Caco-2 (cell line): Measurements from ENCODE around the gene NLRP3. TPM values are rescaled to one million over a fixed set of nuclear protein-coding genes. Genes with fewer than 3 reads are reported as not detected.

Source experiments
- BruUV-seq: library from RNA; stranded (reverse); fragments of 400-500 nt; replicated peaks from 2 replicates; lab custom pipeline; 2021; lab: Mats Ljungman, UMichigan
- CTCF ChIA-PET: fragments of 300-600 bp; sonication (Branson Sonifier 250); formaldehyde crosslinking; loops from one replicate; lab custom pipeline; 2022; ENCODE audit warnings: antibody characterized with exemption; lab: Charles Lee
- POLR2A ChIA-PET: fragments of 300-600 bp; sonication (Branson Sonifier 250); formaldehyde crosslinking; loops from one replicate; lab custom pipeline; 2022; ENCODE audit warnings: antibody characterized with exemption; lab: Charles Lee
- DNase-seq, 2 experiments: peaks; one replicate each; pipeline versions ENCODE4 v3.0.0 to v3.0.0-alpha.2; 2020 to 2022
- H3K27me3 ChIP-seq: replicated peaks from 2 replicates; pipeline ENCODE4 v1.6.0; 2011; ENCODE audit warnings: low read length; ENCODE audit not compliant: control insufficient read depth, insufficient read depth
- H3K36me3 ChIP-seq: 2 replicates; pipeline ENCODE4 v1.5.1; 2011; ENCODE audit warnings: low read length; ENCODE audit not compliant: control insufficient read depth, insufficient read depth
- H3K4me1 ChIP-seq: fragments of 250-450 bp; sonication (Bioruptor Pico); 2 replicates; pipeline ENCODE4 v1.5.1; 2020; ENCODE audit warnings: mild to moderate bottlenecking
- H3K4me3 ChIP-seq: 2 replicates; pipeline ENCODE4 v1.5.1; 2011; ENCODE audit warnings: low read depth, mild to moderate bottlenecking, control low read depth, low read length
- H3K9me3 ChIP-seq: fragments of 250-450 bp; sonication (Bioruptor Pico); 2 replicates; pipeline ENCODE4 v1.5.1; 2020; ENCODE audit warnings: mild to moderate bottlenecking, moderate library complexity
- H3K27ac Mint-ChIP-seq: one replicate; pipeline ENCODE4 v1.8.0; 2022; ENCODE audit warnings: mixed read lengths; ENCODE audit not compliant: unreplicated experiment
- H3K27me3 Mint-ChIP-seq: one replicate; pipeline ENCODE4 v1.8.0; 2022; ENCODE audit warnings: mixed read lengths; ENCODE audit not compliant: insufficient read depth, unreplicated experiment
- H3K36me3 Mint-ChIP-seq: one replicate; pipeline ENCODE4 v1.8.0; 2022; ENCODE audit warnings: mild to moderate bottlenecking, mixed read lengths; ENCODE audit not compliant: insufficient read depth, unreplicated experiment
- H3K4me1 Mint-ChIP-seq: one replicate; pipeline ENCODE4 v1.8.0; 2022; ENCODE audit warnings: low read depth, mixed read lengths; ENCODE audit not compliant: unreplicated experiment
- H3K4me3 Mint-ChIP-seq: one replicate; pipeline ENCODE4 v1.8.0; 2022; ENCODE audit warnings: mild to moderate bottlenecking, moderate library complexity, mixed read lengths; ENCODE audit not compliant: unreplicated experiment
- H3K9me3 Mint-ChIP-seq: one replicate; pipeline ENCODE4 v1.8.0; 2022; ENCODE audit warnings: mixed read lengths; ENCODE audit not compliant: unreplicated experiment
- CTCF ChIP-seq, 2 experiments: fragments of 200-600 bp in 1 of 2; IDR thresholded peaks; 1 replicate in 1 of 2; 2 replicates in 1 of 2; pipeline versions ENCODE4 v1.5.1 to v1.8.0; 2011 to 2022; ENCODE audit warnings: antibody characterized with exemption in 1 of 2, control low read depth in 1 of 2, inconsistent platforms in 1 of 2, low read depth in 1 of 2, low read length in 1 of 2, mild to moderate bottlenecking in 1 of 2, moderate library complexity in 1 of 2; ENCODE audit not compliant: insufficient read depth in 1 of 2, severe bottlenecking in 1 of 2, unreplicated experiment in 1 of 2
- intact Hi-C: fragments of 100-400 bp; cut with micrococcal nuclease; formaldehyde crosslinking; loops from one replicate; pipeline ENCODE4 v1.10.0; 2022; ENCODE audit not compliant: unreplicated experiment
- total RNA-seq: library from RNA; stranded (reverse); gene quantifications from 2 replicates; pipeline ENCODE4 v1.2.3, GENCODE V29; 2022

Gene NLRP3
- total RNA-seq, 1 experiment from 2014 or later: not detected

- H3K36me3 Mint-ChIP-seq: no peaks in the 10 kb centered on the region
- no peak overlapping the region for H3K27ac Mint-ChIP-seq
- Histone ChIP-seq H3K27me3 (no peaks in the 10 kb centered on the region; the same call in 1 of the 2 replicates), H3K9me3 (no peaks in the 10 kb centered on the region), H3K4me3 (no peak overlapping the region), H3K4me1 (no peaks in the 10 kb centered on the region), H3K36me3 (no peaks in the 10 kb centered on the region)
- H3K4me1 Mint-ChIP-seq: peaks cover 6% of the 10 kb centered on the region
- H3K4me3 Mint-ChIP-seq: no peak overlapping the region
- POLR2A ChIA-PET: no interaction called here
- intact Hi-C loops: no loop called here
- no peaks in the 10 kb centered on the region for H3K9me3 Mint-ChIP-seq
- no TSS peak for BruUV-seq
- CTCF ChIA-PET: no interaction called here
- H3K27me3 Mint-ChIP-seq: peaks cover 20% of the 10 kb centered on the region
- TF ChIP-seq CTCF (IDR thresholded peaks at IDR 0.05; ENCODE audit: insufficient read depth in 1 of 2, low read depth in 1 of 2, low read length in 1 of 2, severe bottlenecking in 1 of 2, unreplicated experiment in 1 of 2): no peak
- no peak for DNase-seq
Measured at GRCh38 chr1:247493106-247493505, 77.1 kb downstream of the NLRP3 start.

- Histone ChIP-seq H3K4me1 (no peaks in the 10 kb centered on the region), H3K9me3 (no peaks in the 10 kb centered on the region), H3K36me3 (no peaks in the 10 kb centered on the region), H3K4me3 (no peak overlapping the region), H3K27me3 (no peaks in the 10 kb centered on the region; the same call in 1 of the 2 replicates)
- Mint-ChIP-seq H3K36me3 (no peaks in the 10 kb centered on the region), H3K4me1 (peaks cover 6% of the 10 kb centered on the region), H3K27me3 (peaks cover 26% of the 10 kb centered on the region), H3K9me3 (no peaks in the 10 kb centered on the region), H3K4me3 (no peak overlapping the region), H3K27ac (no peak overlapping the region)
- intact Hi-C loops: no loop called here
- no TSS peak for BruUV-seq
- no peak for DNase-seq
- ChIA-PET POLR2A (no interaction called here), CTCF (no interaction called here)
- TF ChIP-seq CTCF (IDR thresholded peaks at IDR 0.05; ENCODE audit: insufficient read depth in 1 of 2, low read depth in 1 of 2, low read length in 1 of 2, severe bottlenecking in 1 of 2, unreplicated experiment in 1 of 2): no peak
Measured at GRCh38 chr1:247494767-247495166, 78.8 kb downstream of the NLRP3 start.

- no peak overlapping the region for H3K4me3 Mint-ChIP-seq
- DNase-seq: no peak
- POLR2A ChIA-PET: no interaction called here
- H3K4me1 Mint-ChIP-seq: peaks cover 6% of the 10 kb centered on the region
- Histone ChIP-seq H3K9me3 (no peaks in the 10 kb centered on the region), H3K27me3 (no peaks in the 10 kb centered on the region), H3K4me3 (no peak overlapping the region), H3K4me1 (no peaks in the 10 kb centered on the region), H3K36me3 (no peaks in the 10 kb centered on the region)
- H3K9me3 Mint-ChIP-seq: no peaks in the 10 kb centered on the region
- TF ChIP-seq CTCF (IDR thresholded peaks at IDR 0.05; ENCODE audit: insufficient read depth in 1 of 2, low read depth in 1 of 2, low read length in 1 of 2, severe bottlenecking in 1 of 2, unreplicated experiment in 1 of 2): no peak
- H3K36me3 Mint-ChIP-seq: no peaks in the 10 kb centered on the region
- BruUV-seq: no TSS peak
- CTCF ChIA-PET: no interaction called here
- peaks cover 18% of the 10 kb centered on the region for H3K27me3 Mint-ChIP-seq
- no peak overlapping the region for H3K27ac Mint-ChIP-seq
- intact Hi-C loops: no loop called here
Measured at GRCh38 chr1:247496581-247497285, 80.8 kb downstream of the NLRP3 start.

Other genes with a start within 250 kb of the NLRP3 start
- gene ZNF124, start 244.2 kb upstream of the NLRP3 start, total RNA-seq: 47.5 and 52.9 TPM in 2 replicates
- not detected in 2 replicates for gene VN1R5, start 160.1 kb upstream of the NLRP3 start, total RNA-seq
- gene ZNF496, start 84.3 kb upstream of the NLRP3 start, total RNA-seq: 31.0 and 36.4 TPM in 2 replicates
- gene OR2B11, start 41.9 kb downstream of the NLRP3 start, total RNA-seq: not detected in 2 replicates
- gene OR2C3, start 120.3 kb downstream of the NLRP3 start, total RNA-seq: not detected in 2 replicates
- gene GCSAML, start 133.0 kb downstream of the NLRP3 start, total RNA-seq: not detected in 2 replicates
- not detected in 2 replicates for gene OR2G2, start 172.2 kb downstream of the NLRP3 start, total RNA-seq
- not detected in 2 replicates for gene OR2G3, start 189.4 kb downstream of the NLRP3 start, total RNA-seq